ENCODE measurements around the gene S100A10. TPM values are rescaled to one million over a fixed set of nuclear protein-coding genes. Genes with fewer than 3 reads are reported as not detected.

S100A10 gene
- total RNA-seq, 1 experiment from 2014 or later, result 160 TPM

- Histone ChIP-seq H2BK120ac (ENCODE audit: low read depth, low read length, poor library complexity, severe bottlenecking) (no peak overlapping the region), H3K23me2 (ENCODE audit: insufficient read length, low read depth, low read length, poor library complexity, severe bottlenecking) (peaks cover 12% of the 10 kb centered on the region), H3K4me2 (ENCODE audit: insufficient read depth, insufficient read length, low read length) (no peak overlapping the region), H2BK5ac (ENCODE audit: insufficient read length, low read length) (no peak overlapping the region), H3K27me3 (ENCODE audit: insufficient read depth, low read length) (no peaks in the 10 kb centered on the region), H2BK20ac (ENCODE audit: low read depth, low read length, poor library complexity, severe bottlenecking) (no peak overlapping the region), H3K23ac (ENCODE audit: insufficient read length, low read depth, low read length) (no peak overlapping the region), H2AFZ (ENCODE audit: low read length) (no peak overlapping the region), H3K56ac (ENCODE audit: insufficient read length, low read depth, low read length) (no peak overlapping the region), H3K4ac (ENCODE audit: low read depth, low read length) (no peak overlapping the region), H3T11ph (ENCODE audit: low read length) (no peak overlapping the region), H2BK15ac (ENCODE audit: low read depth, low read length) (no peak overlapping the region), H3K9ac (ENCODE audit: extremely low read depth, insufficient read length, low read length) (no peak overlapping the region), H3K79me1 (ENCODE audit: insufficient read depth, low read depth, low read length, poor library complexity, severe bottlenecking) (no peaks in the 10 kb centered on the region), H4K91ac (ENCODE audit: insufficient read length, low read depth, low read length) (no peak overlapping the region), H4K5ac (ENCODE audit: insufficient read length, low read depth, low read length) (no peak overlapping the region), H3K9me3 (ENCODE audit: control insufficient read depth, low read depth, low read length) (no peaks in the 10 kb centered on the region), H3K14ac (ENCODE audit: insufficient read depth, low read length) (no peak overlapping the region), H3K18ac (ENCODE audit: insufficient read length, low read depth, low read length) (no peak overlapping the region), H3K4me1 (ENCODE audit: insufficient read depth, low read length) (peaks cover 7% of the 10 kb centered on the region; the same call in 1 of the 2 replicates), H4K8ac (replicated peaks; ENCODE audit: insufficient read length, low read depth, low read length) (no peak overlapping the region), H3K27ac (ENCODE audit: insufficient read length, low read depth, low read length) (no peak overlapping the region), H4K20me1 (ENCODE audit: control insufficient read depth, insufficient read depth, insufficient read length) (no peaks in the 10 kb centered on the region), H3K79me2 (ENCODE audit: insufficient read depth, low read length) (no peaks in the 10 kb centered on the region), H2AK5ac (ENCODE audit: insufficient read length, low read length) (no peak overlapping the region), H2BK12ac (ENCODE audit: insufficient read length, low read depth, low read length) (no peak overlapping the region)
- no peak for DNase-seq
- WGBS (ENCODE audit: extremely low coverage, insufficient read length, low lambda C conversion rate), result no CpG with 5 or more reads among the region's 1 CpG
- Mint-ChIP-seq H3K4me1 (peaks cover 29 to 46% of the 10 kb centered on the region in 2 experiments), H3K27ac (no peak overlapping the region), H3K27me3 (ENCODE audit: low read depth) (no peaks in the 10 kb centered on the region; the same call in none of the 2 replicates), H3K9me3 (no peaks in the 10 kb centered on the region), H3K36me3 (ENCODE audit: insufficient read depth in 1 of 3, low read depth in 3 of 3) (no peaks in the 10 kb centered on the region), H3K4me3 (no peak overlapping the region)
- no peak for TF ChIP-seq CTCF (conservative IDR thresholded peaks at IDR 0.05)
Observed at GRCh38 chr1:152039886-152040285, 46.2 kb upstream of the S100A10 start.

All from H9 (cell line).